ENCODE measurements around the gene RIPK1.
"Not testable (repeated sequence)": the region's sequence is repeated elsewhere in the genome, so short reads cannot be mapped to it uniquely, and the experiment has no call there.

DNA sequence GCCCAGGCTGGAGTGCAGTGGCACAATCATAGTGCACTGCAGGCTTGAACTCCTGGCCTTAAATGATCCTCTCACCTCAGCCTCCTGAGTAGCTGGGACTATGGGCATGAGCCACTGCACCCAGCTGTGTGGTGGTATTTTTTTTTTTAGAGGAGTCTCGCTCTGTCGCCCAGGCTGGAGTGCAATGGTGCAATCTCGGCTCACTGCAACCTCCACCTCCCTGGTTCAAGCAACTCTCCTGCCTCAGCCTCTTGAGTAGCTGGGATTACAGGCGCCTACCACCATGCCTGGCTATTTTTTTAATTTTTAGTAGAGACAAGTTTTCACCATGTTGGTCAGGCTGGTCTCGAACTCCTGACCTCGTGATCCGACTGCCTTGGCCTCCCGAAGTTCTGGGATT, 10.7 kb downstream of the RIPK1 start:
- TF ChIP-seq, protein P1, sequence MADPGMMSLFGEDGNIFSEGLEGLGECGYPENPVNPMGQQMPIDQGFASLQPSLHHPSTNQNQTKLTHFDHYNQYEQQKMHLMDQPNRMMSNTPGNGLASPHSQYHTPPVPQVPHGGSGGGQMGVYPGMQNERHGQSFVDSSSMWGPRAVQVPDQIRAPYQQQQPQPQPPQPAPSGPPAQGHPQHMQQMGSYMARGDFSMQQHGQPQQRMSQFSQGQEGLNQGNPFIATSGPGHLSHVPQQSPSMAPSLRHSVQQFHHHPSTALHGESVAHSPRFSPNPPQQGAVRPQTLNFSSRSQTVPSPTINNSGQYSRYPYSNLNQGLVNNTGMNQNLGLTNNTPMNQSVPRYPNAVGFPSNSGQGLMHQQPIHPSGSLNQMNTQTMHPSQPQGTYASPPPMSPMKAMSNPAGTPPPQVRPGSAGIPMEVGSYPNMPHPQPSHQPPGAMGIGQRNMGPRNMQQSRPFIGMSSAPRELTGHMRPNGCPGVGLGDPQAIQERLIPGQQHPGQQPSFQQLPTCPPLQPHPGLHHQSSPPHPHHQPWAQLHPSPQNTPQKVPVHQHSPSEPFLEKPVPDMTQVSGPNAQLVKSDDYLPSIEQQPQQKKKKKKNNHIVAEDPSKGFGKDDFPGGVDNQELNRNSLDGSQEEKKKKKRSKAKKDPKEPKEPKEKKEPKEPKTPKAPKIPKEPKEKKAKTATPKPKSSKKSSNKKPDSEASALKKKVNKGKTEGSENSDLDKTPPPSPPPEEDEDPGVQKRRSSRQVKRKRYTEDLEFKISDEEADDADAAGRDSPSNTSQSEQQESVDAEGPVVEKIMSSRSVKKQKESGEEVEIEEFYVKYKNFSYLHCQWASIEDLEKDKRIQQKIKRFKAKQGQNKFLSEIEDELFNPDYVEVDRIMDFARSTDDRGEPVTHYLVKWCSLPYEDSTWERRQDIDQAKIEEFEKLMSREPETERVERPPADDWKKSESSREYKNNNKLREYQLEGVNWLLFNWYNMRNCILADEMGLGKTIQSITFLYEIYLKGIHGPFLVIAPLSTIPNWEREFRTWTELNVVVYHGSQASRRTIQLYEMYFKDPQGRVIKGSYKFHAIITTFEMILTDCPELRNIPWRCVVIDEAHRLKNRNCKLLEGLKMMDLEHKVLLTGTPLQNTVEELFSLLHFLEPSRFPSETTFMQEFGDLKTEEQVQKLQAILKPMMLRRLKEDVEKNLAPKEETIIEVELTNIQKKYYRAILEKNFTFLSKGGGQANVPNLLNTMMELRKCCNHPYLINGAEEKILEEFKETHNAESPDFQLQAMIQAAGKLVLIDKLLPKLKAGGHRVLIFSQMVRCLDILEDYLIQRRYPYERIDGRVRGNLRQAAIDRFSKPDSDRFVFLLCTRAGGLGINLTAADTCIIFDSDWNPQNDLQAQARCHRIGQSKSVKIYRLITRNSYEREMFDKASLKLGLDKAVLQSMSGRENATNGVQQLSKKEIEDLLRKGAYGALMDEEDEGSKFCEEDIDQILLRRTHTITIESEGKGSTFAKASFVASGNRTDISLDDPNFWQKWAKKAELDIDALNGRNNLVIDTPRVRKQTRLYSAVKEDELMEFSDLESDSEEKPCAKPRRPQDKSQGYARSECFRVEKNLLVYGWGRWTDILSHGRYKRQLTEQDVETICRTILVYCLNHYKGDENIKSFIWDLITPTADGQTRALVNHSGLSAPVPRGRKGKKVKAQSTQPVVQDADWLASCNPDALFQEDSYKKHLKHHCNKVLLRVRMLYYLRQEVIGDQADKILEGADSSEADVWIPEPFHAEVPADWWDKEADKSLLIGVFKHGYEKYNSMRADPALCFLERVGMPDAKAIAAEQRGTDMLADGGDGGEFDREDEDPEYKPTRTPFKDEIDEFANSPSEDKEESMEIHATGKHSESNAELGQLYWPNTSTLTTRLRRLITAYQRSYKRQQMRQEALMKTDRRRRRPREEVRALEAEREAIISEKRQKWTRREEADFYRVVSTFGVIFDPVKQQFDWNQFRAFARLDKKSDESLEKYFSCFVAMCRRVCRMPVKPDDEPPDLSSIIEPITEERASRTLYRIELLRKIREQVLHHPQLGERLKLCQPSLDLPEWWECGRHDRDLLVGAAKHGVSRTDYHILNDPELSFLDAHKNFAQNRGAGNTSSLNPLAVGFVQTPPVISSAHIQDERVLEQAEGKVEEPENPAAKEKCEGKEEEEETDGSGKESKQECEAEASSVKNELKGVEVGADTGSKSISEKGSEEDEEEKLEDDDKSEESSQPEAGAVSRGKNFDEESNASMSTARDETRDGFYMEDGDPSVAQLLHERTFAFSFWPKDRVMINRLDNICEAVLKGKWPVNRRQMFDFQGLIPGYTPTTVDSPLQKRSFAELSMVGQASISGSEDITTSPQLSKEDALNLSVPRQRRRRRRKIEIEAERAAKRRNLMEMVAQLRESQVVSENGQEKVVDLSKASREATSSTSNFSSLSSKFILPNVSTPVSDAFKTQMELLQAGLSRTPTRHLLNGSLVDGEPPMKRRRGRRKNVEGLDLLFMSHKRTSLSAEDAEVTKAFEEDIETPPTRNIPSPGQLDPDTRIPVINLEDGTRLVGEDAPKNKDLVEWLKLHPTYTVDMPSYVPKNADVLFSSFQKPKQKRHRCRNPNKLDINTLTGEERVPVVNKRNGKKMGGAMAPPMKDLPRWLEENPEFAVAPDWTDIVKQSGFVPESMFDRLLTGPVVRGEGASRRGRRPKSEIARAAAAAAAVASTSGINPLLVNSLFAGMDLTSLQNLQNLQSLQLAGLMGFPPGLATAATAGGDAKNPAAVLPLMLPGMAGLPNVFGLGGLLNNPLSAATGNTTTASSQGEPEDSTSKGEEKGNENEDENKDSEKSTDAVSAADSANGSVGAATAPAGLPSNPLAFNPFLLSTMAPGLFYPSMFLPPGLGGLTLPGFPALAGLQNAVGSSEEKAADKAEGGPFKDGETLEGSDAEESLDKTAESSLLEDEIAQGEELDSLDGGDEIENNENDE (IDR thresholded peaks at IDR 0.05; ENCODE audit: insufficient replicate concordance, low read length): not testable (repeated sequence)
- not testable (repeated sequence) for TF ChIP-seq EZH2 (IDR thresholded peaks at IDR 0.05; ENCODE audit: low read depth, low read length, severe bottlenecking); POLR2A (IDR thresholded peaks at IDR 0.05; ENCODE audit: control extremely low read depth in 1 of 2, low read depth in 2 of 2, low read length in 2 of 2); YY1 (IDR thresholded peaks at IDR 0.05; ENCODE audit: low read depth, low read length); RFX5 (IDR thresholded peaks at IDR 0.05; ENCODE audit: borderline replicate concordance, low read depth, low read length); RNF2 (IDR thresholded peaks at IDR 0.05; ENCODE audit: borderline replicate concordance, low read depth, low read length, missing control alignments, poor library complexity, severe bottlenecking)
- TF ChIP-seq, protein P2, sequence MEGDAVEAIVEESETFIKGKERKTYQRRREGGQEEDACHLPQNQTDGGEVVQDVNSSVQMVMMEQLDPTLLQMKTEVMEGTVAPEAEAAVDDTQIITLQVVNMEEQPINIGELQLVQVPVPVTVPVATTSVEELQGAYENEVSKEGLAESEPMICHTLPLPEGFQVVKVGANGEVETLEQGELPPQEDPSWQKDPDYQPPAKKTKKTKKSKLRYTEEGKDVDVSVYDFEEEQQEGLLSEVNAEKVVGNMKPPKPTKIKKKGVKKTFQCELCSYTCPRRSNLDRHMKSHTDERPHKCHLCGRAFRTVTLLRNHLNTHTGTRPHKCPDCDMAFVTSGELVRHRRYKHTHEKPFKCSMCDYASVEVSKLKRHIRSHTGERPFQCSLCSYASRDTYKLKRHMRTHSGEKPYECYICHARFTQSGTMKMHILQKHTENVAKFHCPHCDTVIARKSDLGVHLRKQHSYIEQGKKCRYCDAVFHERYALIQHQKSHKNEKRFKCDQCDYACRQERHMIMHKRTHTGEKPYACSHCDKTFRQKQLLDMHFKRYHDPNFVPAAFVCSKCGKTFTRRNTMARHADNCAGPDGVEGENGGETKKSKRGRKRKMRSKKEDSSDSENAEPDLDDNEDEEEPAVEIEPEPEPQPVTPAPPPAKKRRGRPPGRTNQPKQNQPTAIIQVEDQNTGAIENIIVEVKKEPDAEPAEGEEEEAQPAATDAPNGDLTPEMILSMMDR (IDR thresholded peaks at IDR 0.05; ENCODE audit: control extremely low read depth in 1 of 3, insufficient read depth in 1 of 3, low read depth in 1 of 3, low read length in 3 of 3): not testable (repeated sequence)
